IMR-90 (cell line): ENCODE results near the gene CCDC51. TPM values are rescaled to one million over a fixed set of nuclear protein-coding genes. Genes with fewer than 3 reads are reported as not detected.
A peak's percentile ranks its signal among the peaks of the same experiment; 100 is the strongest.

ENCODE experiments used
- ATAC-seq: fragments of 200-7000 bp; cut with Tn5 transposase; 2 replicates; pipeline ENCODE4 v1.9.1; 2020; ENCODE audit warnings: low read depth, mild to moderate bottlenecking, moderate library complexity
- BruUV-seq: library from RNA; stranded (reverse); fragments of 400-500 nt; replicated peaks from 2 replicates; lab custom pipeline; 2021; lab: Mats Ljungman, UMichigan
- CTCF ChIA-PET: fragments of 300-600 bp; formaldehyde crosslinking; extraction: SDS; loops from one replicate; lab custom pipeline; 2021; ENCODE audit warnings: antibody characterized with exemption; lab: Yijun Ruan, JAX
- POLR2A ChIA-PET: fragments of 300-600 bp; sonication (Branson Sonifier 250); formaldehyde crosslinking; loops from one replicate; lab custom pipeline; 2022; ENCODE audit warnings: antibody characterized with exemption; ENCODE audit not compliant: unreplicated experiment; lab: Charles Lee
- DNase-seq: peaks from one replicate; pipeline ENCODE4 v3.0.0; 2013
- H2AFZ ChIP-seq: replicated peaks from 2 replicates; pipeline ENCODE3; 2013; ENCODE audit warnings: low read length, mild to moderate bottlenecking; ENCODE audit not compliant: poor library complexity
- H2AK5ac ChIP-seq: 2 replicates; pipeline ENCODE4 v1.6.1; 2013; ENCODE audit warnings: low read depth, low read length, inconsistent platforms
- H2AK9ac ChIP-seq: replicated peaks from 2 replicates; pipeline ENCODE3; 2013; ENCODE audit warnings: mild to moderate bottlenecking, low read depth, low read length, moderate library complexity; ENCODE audit not compliant: poor library complexity
- H2BK120ac ChIP-seq: 2 replicates; pipeline ENCODE4 v1.6.1; 2013; ENCODE audit warnings: low read depth, low read length, inconsistent platforms
- H2BK15ac ChIP-seq: 3 replicates; pipeline ENCODE4 v1.6.1; 2013; ENCODE audit warnings: low read depth, low read length, inconsistent platforms
- H2BK20ac ChIP-seq: 2 replicates; pipeline ENCODE4 v1.6.1; 2013; ENCODE audit warnings: low read depth, mild to moderate bottlenecking, inconsistent platforms, low read length, moderate library complexity
- H2BK5ac ChIP-seq: 2 replicates; pipeline ENCODE4 v1.6.1; 2013; ENCODE audit warnings: mild to moderate bottlenecking, low read depth, low read length, inconsistent platforms; ENCODE audit not compliant: poor library complexity, severe bottlenecking
- H3K14ac ChIP-seq: replicated peaks from 2 replicates; pipeline ENCODE4 v1.6.1; 2013; ENCODE audit warnings: low read depth, low read length, inconsistent platforms
- H3K18ac ChIP-seq: 2 replicates; pipeline ENCODE4 v1.6.1; 2013; ENCODE audit warnings: low read depth, low read length, control low read depth
- H3K23ac ChIP-seq: 2 replicates; pipeline ENCODE4 v1.6.1; 2013; ENCODE audit warnings: low read depth, low read length, inconsistent platforms
- H3K27ac ChIP-seq: 2 replicates; pipeline ENCODE4 v1.5.1; 2013; ENCODE audit warnings: mild to moderate bottlenecking, control low read depth, low read length; ENCODE audit not compliant: insufficient read depth
- H3K27me3 ChIP-seq: 2 replicates; pipeline ENCODE4 v1.6.1; 2013; ENCODE audit warnings: low read length; ENCODE audit not compliant: control insufficient read depth, insufficient read depth
- H3K36me3 ChIP-seq: 2 replicates; pipeline ENCODE4 v1.6.1; 2013; ENCODE audit warnings: low read length, mixed read lengths; ENCODE audit not compliant: control insufficient read depth, insufficient read depth
- H3K4ac ChIP-seq: 2 replicates; pipeline ENCODE4 v1.6.1; 2013; ENCODE audit warnings: low read depth, low read length, inconsistent platforms
- H3K4me1 ChIP-seq: 2 replicates; pipeline ENCODE4 v1.6.1; 2013; ENCODE audit warnings: low read length, mixed read lengths; ENCODE audit not compliant: control insufficient read depth, insufficient read depth
- H3K4me2 ChIP-seq: 2 replicates; pipeline ENCODE4 v1.6.1; 2013; ENCODE audit warnings: low read depth, mild to moderate bottlenecking, control low read depth, low read length, moderate library complexity
- H3K4me3 ChIP-seq: 2 replicates; pipeline ENCODE4 v1.5.1; 2013; ENCODE audit warnings: low read depth, mild to moderate bottlenecking, control low read depth, low read length, moderate library complexity; ENCODE audit not compliant: insufficient read depth
- H3K56ac ChIP-seq: 2 replicates; pipeline ENCODE4 v1.6.1; 2013; ENCODE audit warnings: low read length, inconsistent platforms; ENCODE audit not compliant: insufficient read depth; ENCODE audit errors: extremely low read depth
- H3K79me1 ChIP-seq, 2 experiments: 2 replicates each; pipeline ENCODE4 v1.6.1; 2013; ENCODE audit warnings: low read length in 2 of 2, inconsistent platforms in 1 of 2, low read depth in 1 of 2
- H3K9ac ChIP-seq: 2 replicates; pipeline ENCODE4 v1.6.1; 2013; ENCODE audit warnings: low read depth, low read length, control low read depth
- H3K9me1 ChIP-seq: 2 replicates; pipeline ENCODE4 v1.6.1; 2013; ENCODE audit warnings: low read length, inconsistent platforms; ENCODE audit not compliant: insufficient read depth
- H3K9me3 ChIP-seq: 2 replicates; pipeline ENCODE4 v1.6.1; 2013; ENCODE audit warnings: low read length; ENCODE audit not compliant: control insufficient read depth, insufficient read depth
- H4K20me1 ChIP-seq: 2 replicates; pipeline ENCODE4 v1.6.1; 2013; ENCODE audit warnings: low read length, inconsistent platforms; ENCODE audit not compliant: insufficient read depth
- H4K5ac ChIP-seq: 2 replicates; pipeline ENCODE4 v1.6.1; 2013; ENCODE audit warnings: mild to moderate bottlenecking, low read depth, low read length, control low read depth
- H4K8ac ChIP-seq, 2 experiments: 2 replicates each; pipeline ENCODE4 v1.6.1; 2013; ENCODE audit warnings: low read depth in 2 of 2, low read length in 2 of 2, control low read depth in 1 of 2, inconsistent platforms in 1 of 2
- H4K91ac ChIP-seq: 2 replicates; pipeline ENCODE4 v1.6.1; 2013; ENCODE audit warnings: low read depth, low read length, inconsistent platforms; ENCODE audit not compliant: insufficient read depth
- BHLHE40 ChIP-seq: fragments of 150-350 bp; IDR thresholded peaks from 2 replicates; pipeline ENCODE4 v1.6.1; 2016; ENCODE audit warnings: mild to moderate bottlenecking, low read depth, low read length
- CEBPB ChIP-seq: IDR thresholded peaks from 2 replicates; pipeline ENCODE4 v1.6.1; 2012; ENCODE audit warnings: low read depth, low read length, improper control_type of control experiment
- CHD1 ChIP-seq: IDR thresholded peaks from 2 replicates; pipeline ENCODE4 v1.6.1; 2012; ENCODE audit warnings: low read depth, low read length, improper control_type of control experiment
- CTCF ChIP-seq: conservative IDR thresholded peaks from 2 replicates; pipeline ENCODE4 v1.5.1; 2012; ENCODE audit warnings: mild to moderate bottlenecking, low read depth, low read length, improper control_type of control experiment
- ELK1 ChIP-seq: fragments of 150-350 bp; IDR thresholded peaks from 2 replicates; pipeline ENCODE4 v1.6.1; 2016; ENCODE audit warnings: low read depth, mild to moderate bottlenecking, low read length, moderate library complexity, borderline replicate concordance
- FOS ChIP-seq: fragments of 150-350 bp; IDR thresholded peaks from 2 replicates; pipeline ENCODE4 v1.6.1; 2016; ENCODE audit warnings: low read depth, low read length
- MAFK ChIP-seq: IDR thresholded peaks from 2 replicates; pipeline ENCODE4 v1.6.1; 2012; ENCODE audit warnings: low read depth, low read length, improper control_type of control experiment
- MAZ ChIP-seq: IDR thresholded peaks from 2 replicates; pipeline ENCODE4 v1.6.1; 2012; ENCODE audit warnings: low read depth, mild to moderate bottlenecking, low read length, improper control_type of control experiment, moderate library complexity, borderline replicate concordance
- MXI1 ChIP-seq: IDR thresholded peaks from 2 replicates; pipeline ENCODE4 v1.6.1; 2012; ENCODE audit warnings: low read depth, mild to moderate bottlenecking, low read length, moderate library complexity, borderline replicate concordance
- POLR2A ChIP-seq: IDR thresholded peaks from 2 replicates; pipeline ENCODE4 v1.6.1; 2012; ENCODE audit warnings: mild to moderate bottlenecking, low read depth, low read length
- RAD21 ChIP-seq: IDR thresholded peaks from 2 replicates; pipeline ENCODE4 v1.6.1; 2012; ENCODE audit warnings: low read length, improper control_type of control experiment
- RCOR1 ChIP-seq: IDR thresholded peaks from 2 replicates; pipeline ENCODE4 v1.6.1; 2012; ENCODE audit warnings: mild to moderate bottlenecking, low read length, improper control_type of control experiment; ENCODE audit not compliant: insufficient replicate concordance
- RFX5 ChIP-seq: IDR thresholded peaks from 2 replicates; pipeline ENCODE4 v1.8.0; 2012; ENCODE audit warnings: low read depth, mild to moderate bottlenecking, low read length, moderate library complexity
- SMC3 ChIP-seq: fragments of 150-350 bp; IDR thresholded peaks from 2 replicates; pipeline ENCODE4 v1.6.1; 2016; ENCODE audit warnings: low read depth, mild to moderate bottlenecking, antibody characterized with exemption, low read length, moderate library complexity
- USF2 ChIP-seq: fragments of 150-350 bp; IDR thresholded peaks from 2 replicates; pipeline ENCODE4 v1.6.1; 2017; ENCODE audit warnings: mild to moderate bottlenecking, antibody characterized with exemption, low read length, low read depth
- WGBS, 2 experiments: methylation state at CpG; one replicate each; pipeline versions ENCODE4 v1.1.5 to v1.1.7; 2013; ENCODE audit warnings: missing lambda C conversion rate in 2 of 2; ENCODE audit not compliant: insufficient read length in 1 of 2; ENCODE audit errors: extremely low coverage in 2 of 2; 5-methylcytosine and 5-hydroxymethylcytosine counted together
- dilution Hi-C: fragments of 300-500 bp; cut with HindIII; formaldehyde crosslinking; loops from one replicate; pipeline ENCODE4 v1.14.3; 2018; ENCODE audit warnings: low sequenced_read_pairs; ENCODE audit not compliant: unreplicated experiment
- in situ Hi-C: fragments of 300-500 bp; cut with MboI; formaldehyde crosslinking; loops from 3 replicates; pipeline ENCODE4 v1.14.3; 2019; ENCODE audit warnings: low sequenced_read_pairs, inconsistent platforms, mixed read lengths
- intact Hi-C: fragments of 100-400 bp; cut with micrococcal nuclease; formaldehyde crosslinking; loops from 2 replicates; pipeline ENCODE4 v1.10.0; 2022
- polyA plus RNA-seq, 3 experiments: library from polyadenylated mRNA; depleted of rRNA; stranded (reverse); fragments of >200 nt; gene quantifications; 2 replicates each; pipeline ENCODE4 v1.2.3, GENCODE V29; 2012; ENCODE audit warnings: low replicate concordance in 1 of 3
- total RNA-seq: library from RNA; depleted of rRNA; stranded (reverse); fragments of >200 nt; gene quantifications from 2 replicates; pipeline ENCODE4 v1.2.3, GENCODE V29; 2012

CCDC51 gene
- total and polyA plus RNA-seq, 2 of the 4 experiments (the other 2 are of a cell fraction) = 11.0 to 16.1 TPM

GRCh38 chr3:48416546-48416945, 23.4 kb downstream of the CCDC51 start:
- Histone ChIP-seq H3K36me3 (peaks cover 57% of the 10 kb centered on the region), H3K4me3 (no peak overlapping the region), H3K27ac (no peak overlapping the region), H2BK15ac (no peak overlapping the region), H4K91ac (no peak overlapping the region), H3K27me3 (no peaks in the 10 kb centered on the region), H3K23ac (no peak overlapping the region), H3K9me1 (no peaks in the 10 kb centered on the region), H4K5ac (no peak overlapping the region), H2BK120ac (no peak overlapping the region), H3K4ac (no peak overlapping the region), H2AK5ac (no peak overlapping the region), H3K4me1 (no peaks in the 10 kb centered on the region), H3K4me2 (no peak overlapping the region), H3K9ac (no peak overlapping the region), H3K9me3 (no peaks in the 10 kb centered on the region), H2AK9ac (peak overlapping the region; percentile 16), H3K14ac (no peak overlapping the region), H2BK20ac (no peak overlapping the region), H3K79me1 (peaks cover 0 to 3% of the 10 kb centered on the region in 2 experiments; a peak in 3 of 4 replicates), H3K18ac (no peak overlapping the region), H2AFZ (no peak overlapping the region), H4K20me1 (no peaks in the 10 kb centered on the region; the same call in 1 of the 2 replicates), H4K8ac (no peak overlapping the region), H3K56ac (no peak overlapping the region), H2BK5ac (no peak overlapping the region)
- ChIA-PET POLR2A (no interaction called here), CTCF (no interaction called here)
- dilution Hi-C loops (no loop called here), in situ Hi-C loops (no loop called here), intact Hi-C loops (no loop called here)
- no peak for DNase-seq
- WGBS, 2 experiments = 100% methylated on average over 1 of the region's 4 CpGs; no CpG with 5 or more reads in 1 of the 2 experiments
- no peak for TF ChIP-seq CEBPB
- TF ChIP-seq CTCF = no peak
- no peak for TF ChIP-seq MXI1
- no peak for TF ChIP-seq CHD1
- no peak for TF ChIP-seq USF2
- TF ChIP-seq RAD21 = no peak
- no peak for TF ChIP-seq ELK1
- no peak for TF ChIP-seq BHLHE40
- no peak for TF ChIP-seq RFX5
- no peak for TF ChIP-seq MAZ
- no peak for TF ChIP-seq FOS
- no peak for TF ChIP-seq MAFK
- TF ChIP-seq RCOR1 = no peak
- TF ChIP-seq SMC3 = no peak
- no peak for TF ChIP-seq POLR2A
- no TSS peak for BruUV-seq
- ATAC-seq = no peak
